HEK293 (cell line): ENCODE measurements around the gene TTC22.

Experiments used
- KLF10 ChIP-seq: fragments of 450-650 bp; IDR thresholded peaks from 2 replicates; pipeline ENCODE4 v1.5.1; 2018; ENCODE audit warnings: missing biosample characterization, mild to moderate bottlenecking, missing genetic modification characterization
- MYNN ChIP-seq: fragments of 450-650 bp; formaldehyde crosslinking; IDR thresholded peaks from 2 replicates; pipeline ENCODE4 v1.5.1; 2016; ENCODE audit warnings: missing biosample characterization, missing genetic modification characterization, borderline replicate concordance
- MZF1 ChIP-seq: fragments of 450-650 bp; formaldehyde crosslinking; IDR thresholded peaks from 2 replicates; pipeline ENCODE4 v1.5.1; 2017; ENCODE audit warnings: missing biosample characterization, missing genetic modification characterization, borderline replicate concordance
- SP2 ChIP-seq: fragments of 450-650 bp; formaldehyde crosslinking; IDR thresholded peaks from 2 replicates; pipeline ENCODE4 v1.5.1; 2016; ENCODE audit warnings: missing biosample characterization, missing genetic modification characterization
- YY1 ChIP-seq: fragments of 450-650 bp; formaldehyde crosslinking; IDR thresholded peaks from 2 replicates; pipeline ENCODE4 v1.5.1; 2018; ENCODE audit warnings: missing biosample characterization, missing genetic modification characterization
- ZBTB21 ChIP-seq: fragments of 450-650 bp; formaldehyde crosslinking; IDR thresholded peaks from 2 replicates; pipeline ENCODE4 v1.5.1; 2017; ENCODE audit warnings: missing biosample characterization, missing genetic modification characterization
- ZNF24 ChIP-seq: fragments of 450-650 bp; formaldehyde crosslinking; IDR thresholded peaks from 2 replicates; pipeline ENCODE4 v1.5.1; 2016; ENCODE audit warnings: missing biosample characterization, missing genetic modification characterization
- ZNF501 ChIP-seq: fragments of 450-650 bp; formaldehyde crosslinking; IDR thresholded peaks from 2 replicates; pipeline ENCODE4 v1.5.1; 2016; ENCODE audit warnings: missing biosample characterization, missing genetic modification characterization
- TF ChIP-seq, protein P1 (sequence below): fragments of 450-650 bp; formaldehyde crosslinking; IDR thresholded peaks from 2 replicates; pipeline ENCODE4 v1.5.1; 2016; ENCODE audit warnings: missing biosample characterization, missing genetic modification characterization

- TF ChIP-seq YY1, result no peak
- TF ChIP-seq MZF1, result no peak
- no peak for TF ChIP-seq KLF10
- no peak for TF ChIP-seq MYNN (tag by site-specific recombination)
- TF ChIP-seq SP2 (tag by site-specific recombination), result no peak
- TF ChIP-seq ZBTB21 (tag by site-specific recombination), result no peak
- TF ChIP-seq, protein P1, sequence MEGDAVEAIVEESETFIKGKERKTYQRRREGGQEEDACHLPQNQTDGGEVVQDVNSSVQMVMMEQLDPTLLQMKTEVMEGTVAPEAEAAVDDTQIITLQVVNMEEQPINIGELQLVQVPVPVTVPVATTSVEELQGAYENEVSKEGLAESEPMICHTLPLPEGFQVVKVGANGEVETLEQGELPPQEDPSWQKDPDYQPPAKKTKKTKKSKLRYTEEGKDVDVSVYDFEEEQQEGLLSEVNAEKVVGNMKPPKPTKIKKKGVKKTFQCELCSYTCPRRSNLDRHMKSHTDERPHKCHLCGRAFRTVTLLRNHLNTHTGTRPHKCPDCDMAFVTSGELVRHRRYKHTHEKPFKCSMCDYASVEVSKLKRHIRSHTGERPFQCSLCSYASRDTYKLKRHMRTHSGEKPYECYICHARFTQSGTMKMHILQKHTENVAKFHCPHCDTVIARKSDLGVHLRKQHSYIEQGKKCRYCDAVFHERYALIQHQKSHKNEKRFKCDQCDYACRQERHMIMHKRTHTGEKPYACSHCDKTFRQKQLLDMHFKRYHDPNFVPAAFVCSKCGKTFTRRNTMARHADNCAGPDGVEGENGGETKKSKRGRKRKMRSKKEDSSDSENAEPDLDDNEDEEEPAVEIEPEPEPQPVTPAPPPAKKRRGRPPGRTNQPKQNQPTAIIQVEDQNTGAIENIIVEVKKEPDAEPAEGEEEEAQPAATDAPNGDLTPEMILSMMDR, result no peak
- TF ChIP-seq ZNF501, result no peak
- no peak for TF ChIP-seq ZNF24
These were observed 50.5 kb downstream of the TTC22 start for GRCh38 chr1:54750596-54750995.
